KMS-11 (cell line): ENCODE results near the gene COL11A2.

Source experiments
- H2AFZ ChIP-seq: fragments of 200-600 bp; sonication (generic); 2 replicates; pipeline ENCODE4 v1.6.1; 2016; ENCODE audit warnings: antibody characterized with exemption, mixed run types, low read depth
- H3K27ac ChIP-seq: fragments of 200-600 bp; sonication (generic); 2 replicates; pipeline ENCODE4 v1.6.1; 2016; ENCODE audit warnings: mild to moderate bottlenecking, mixed run types
- H3K27me3 ChIP-seq: fragments of 200-600 bp; sonication (generic); 2 replicates; pipeline ENCODE4 v1.6.1; 2017; ENCODE audit warnings: mild to moderate bottlenecking, low read depth, mixed run types, moderate library complexity; ENCODE audit not compliant: insufficient read depth
- H3K36me3 ChIP-seq: fragments of 200-600 bp; sonication (generic); 2 replicates; pipeline ENCODE4 v1.6.1; 2017; ENCODE audit warnings: mild to moderate bottlenecking, mixed run types; ENCODE audit not compliant: insufficient read depth
- H3K4me1 ChIP-seq: fragments of 200-600 bp; sonication (generic); 2 replicates; pipeline ENCODE4 v1.6.1; 2016; ENCODE audit warnings: mild to moderate bottlenecking, low read depth, mixed run types; ENCODE audit not compliant: poor library complexity, severe bottlenecking
- H3K4me2 ChIP-seq: fragments of 200-600 bp; sonication (generic); 2 replicates; pipeline ENCODE4 v1.7.0; 2016; ENCODE audit warnings: mild to moderate bottlenecking, mixed run types
- H3K4me3 ChIP-seq: fragments of 200-600 bp; sonication (generic); IDR thresholded peaks from 2 replicates; pipeline ENCODE4 v1.6.1; 2017; ENCODE audit warnings: low read depth, low read length, mixed read lengths; ENCODE audit not compliant: insufficient read depth
- H3K79me2 ChIP-seq: fragments of 200-600 bp; sonication (generic); 2 replicates; pipeline ENCODE4 v1.6.1; 2016; ENCODE audit warnings: low read depth, mixed run types; ENCODE audit not compliant: insufficient read depth
- H3K9ac ChIP-seq: fragments of 200-600 bp; sonication (generic); 2 replicates; pipeline ENCODE4 v1.6.1; 2016; ENCODE audit warnings: mild to moderate bottlenecking, mixed run types
- H4K20me1 ChIP-seq: fragments of 200-600 bp; sonication (generic); 2 replicates; pipeline ENCODE4 v1.6.1; 2016; ENCODE audit warnings: mild to moderate bottlenecking, mixed run types; ENCODE audit not compliant: insufficient read depth
- CTCF ChIP-seq: fragments of 200-600 bp; sonication (generic); conservative IDR thresholded peaks from 2 replicates; pipeline ENCODE4 v1.6.1; 2017; ENCODE audit warnings: low read depth, mild to moderate bottlenecking, antibody characterized with exemption, low read length, moderate library complexity, mixed read lengths

The COL11A2 gene

GRCh38 chr6:33114406-33114805, 77.9 kb downstream of the COL11A2 start:
- no peaks in the 10 kb centered on the region for H3K36me3 ChIP-seq
- no peaks in the 10 kb centered on the region for H4K20me1 ChIP-seq
- no peak overlapping the region for H3K27ac ChIP-seq
- TF ChIP-seq CTCF, result no peak
- H3K4me1 ChIP-seq, result no peaks in the 10 kb centered on the region
- no peak overlapping the region for H3K4me2 ChIP-seq
- H3K4me3 ChIP-seq, result no peak overlapping the region
- H3K27me3 ChIP-seq, result no peaks in the 10 kb centered on the region; the same call in 1 of the 2 replicates
- H3K79me2 ChIP-seq, result no peaks in the 10 kb centered on the region
- H3K9ac ChIP-seq, result no peak overlapping the region
- H2AFZ ChIP-seq, result no peak overlapping the region

- Histone ChIP-seq H3K4me1 (no peaks in the 10 kb centered on the region), H3K4me2 (no peak overlapping the region), H3K27ac (no peak overlapping the region), H3K4me3 (no peak overlapping the region), H3K79me2 (no peaks in the 10 kb centered on the region), H3K9ac (no peak overlapping the region), H2AFZ (no peak overlapping the region), H3K27me3 (no peaks in the 10 kb centered on the region; the same call in 1 of the 2 replicates), H3K36me3 (no peaks in the 10 kb centered on the region), H4K20me1 (no peaks in the 10 kb centered on the region)
- no peak for TF ChIP-seq CTCF
Observed at GRCh38 chr6:33113755-33114154, 78.5 kb downstream of the COL11A2 start.
